HG03565 (cell line): Measurements from ENCODE around the gene SNX32.

Experiments used
- ATAC-seq: cut with Tn5 transposase; IDR thresholded peaks from one replicate; pipeline ENCODE4 v1.9.1; 2021; ENCODE audit warnings: mild to moderate bottlenecking, moderate library complexity; ENCODE audit not compliant: unreplicated experiment

SNX32 gene

DNA sequence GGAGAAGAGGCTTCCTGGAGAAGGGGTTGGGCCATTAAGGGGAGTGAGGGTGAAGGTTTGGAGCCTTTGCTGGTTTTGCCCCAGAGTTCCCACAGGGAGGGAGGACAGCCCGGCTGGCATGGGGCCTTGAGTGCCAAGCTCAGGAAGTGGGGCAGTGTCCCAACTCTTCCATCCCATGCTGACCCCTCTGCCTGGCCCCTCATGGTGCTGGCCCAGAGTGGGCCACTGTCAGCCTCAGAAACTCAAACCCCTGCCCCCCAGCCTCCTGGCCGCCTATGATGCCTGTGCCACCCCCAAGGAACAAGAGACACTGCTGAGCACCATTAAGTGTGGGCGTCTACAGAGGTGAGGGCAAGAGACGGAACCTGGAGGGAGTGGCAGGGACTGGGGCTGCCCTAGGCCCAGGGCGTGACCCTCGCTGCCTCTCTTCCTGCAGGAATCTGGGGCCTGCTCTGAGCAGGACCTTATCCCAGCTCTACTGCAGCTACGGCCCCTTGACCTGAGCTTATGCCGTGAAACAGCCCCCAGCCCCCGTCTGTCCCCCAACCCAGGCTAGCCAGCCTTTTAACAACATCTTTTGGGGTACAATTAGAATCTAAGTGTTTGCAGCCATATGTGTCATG is 31.9 kb downstream of the SNX32 start:
- ATAC-seq, result no peak

DNA sequence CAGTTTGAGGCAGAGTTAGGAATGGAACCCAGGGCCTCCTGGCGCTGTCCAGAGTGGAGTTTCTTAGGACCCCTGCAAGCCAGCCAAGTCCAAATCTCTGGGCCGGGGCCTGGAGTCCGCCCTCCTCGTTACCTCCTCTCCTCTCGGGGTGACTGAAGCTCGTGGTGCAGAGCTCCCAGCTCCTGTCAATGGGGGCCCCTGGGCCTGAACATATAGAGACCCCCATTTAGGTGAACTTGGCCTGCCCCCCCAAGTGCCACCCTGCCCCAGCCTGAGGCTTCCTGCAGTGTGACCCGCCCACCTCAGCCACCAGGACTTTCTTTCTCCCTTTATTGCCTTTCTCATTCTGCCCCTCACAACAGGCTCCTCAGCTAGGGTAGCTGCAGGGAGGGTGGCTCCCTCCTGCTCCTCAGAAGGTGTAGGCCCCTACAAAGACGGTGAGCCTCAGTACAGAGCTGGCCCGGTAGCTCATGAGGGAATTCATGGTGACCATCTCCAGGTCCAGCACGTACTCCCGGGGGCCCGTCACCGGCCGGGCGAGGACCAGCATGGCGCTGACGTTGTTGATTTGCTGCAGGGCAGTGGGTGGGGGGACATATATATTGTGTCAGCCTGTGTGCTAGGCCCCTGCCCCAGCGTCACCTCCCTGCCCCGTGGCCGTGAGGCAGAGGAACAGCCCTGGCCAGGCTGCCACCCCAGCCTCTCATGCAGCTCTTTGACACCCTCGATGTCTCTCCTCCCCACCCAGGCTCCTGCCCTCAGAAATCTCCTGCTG is 32.9 kb downstream of the SNX32 start:
- no peak for ATAC-seq

DNA sequence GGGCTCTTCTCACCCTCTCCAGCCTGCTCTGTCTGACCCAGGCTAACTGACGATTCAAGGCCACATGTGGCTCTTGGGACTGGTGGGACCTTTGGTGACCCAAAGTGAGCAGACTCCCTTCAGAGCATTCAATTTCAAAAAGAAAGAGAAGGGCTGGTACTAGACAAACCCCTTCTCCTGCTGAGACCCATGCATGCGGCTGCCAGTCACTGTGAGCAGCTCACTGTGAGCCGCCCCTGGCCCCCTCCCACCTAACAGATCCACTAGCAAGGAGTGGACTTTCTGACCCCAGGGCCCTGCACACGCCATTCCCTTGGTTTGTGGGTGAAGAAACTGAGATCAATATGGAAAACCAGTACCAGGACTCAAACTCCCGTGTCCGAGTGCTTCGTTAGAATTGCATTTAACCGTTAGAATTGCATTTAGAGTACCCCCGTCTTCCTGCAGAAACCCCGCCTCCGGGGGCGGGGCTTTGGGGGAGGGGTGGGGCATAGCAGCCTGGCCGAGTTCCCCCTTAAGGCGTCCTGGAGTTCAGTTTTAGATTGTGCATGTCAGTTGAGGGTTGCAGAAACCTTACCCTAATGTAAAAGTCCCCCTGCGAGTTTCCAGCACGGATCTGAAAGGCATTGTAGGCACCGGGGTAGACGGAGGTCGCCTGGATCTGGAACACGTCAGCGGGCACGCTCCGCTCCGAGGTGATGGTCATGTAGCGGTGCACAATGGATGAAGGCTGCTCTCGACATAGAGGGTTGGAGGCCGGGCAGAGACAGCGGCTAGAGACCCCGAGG is 33.7 kb downstream of the SNX32 start:
- ATAC-seq, result no peak

DNA sequence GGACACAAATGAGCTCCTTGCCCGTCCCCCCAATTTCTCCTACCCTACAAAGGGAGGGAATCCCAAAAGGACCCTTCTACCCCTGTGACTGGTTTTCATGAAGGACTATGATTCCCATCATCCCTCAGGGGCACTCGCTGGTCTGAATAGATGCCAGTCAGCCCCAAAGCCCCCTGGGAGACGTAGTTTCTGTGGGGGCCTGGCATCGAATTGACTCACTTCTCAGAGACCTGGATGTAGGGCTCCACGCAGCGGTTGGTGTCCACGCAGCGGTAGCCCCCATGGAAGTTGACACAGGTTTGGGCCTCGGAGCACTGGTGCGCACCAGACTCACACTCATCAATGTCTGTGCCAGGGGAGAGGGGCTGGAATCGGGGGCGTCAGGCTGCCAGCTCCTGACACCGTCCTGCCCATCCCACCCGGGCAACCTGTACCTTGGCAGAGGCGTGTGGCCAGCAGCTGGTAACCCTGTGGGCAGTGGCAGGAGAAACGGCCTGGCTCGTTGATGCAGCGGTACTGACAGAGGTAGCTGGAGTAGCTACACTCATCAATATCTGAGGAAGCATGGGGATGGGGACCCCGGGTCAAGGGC is 34.4 kb downstream of the SNX32 start:
- no peak for ATAC-seq

DNA sequence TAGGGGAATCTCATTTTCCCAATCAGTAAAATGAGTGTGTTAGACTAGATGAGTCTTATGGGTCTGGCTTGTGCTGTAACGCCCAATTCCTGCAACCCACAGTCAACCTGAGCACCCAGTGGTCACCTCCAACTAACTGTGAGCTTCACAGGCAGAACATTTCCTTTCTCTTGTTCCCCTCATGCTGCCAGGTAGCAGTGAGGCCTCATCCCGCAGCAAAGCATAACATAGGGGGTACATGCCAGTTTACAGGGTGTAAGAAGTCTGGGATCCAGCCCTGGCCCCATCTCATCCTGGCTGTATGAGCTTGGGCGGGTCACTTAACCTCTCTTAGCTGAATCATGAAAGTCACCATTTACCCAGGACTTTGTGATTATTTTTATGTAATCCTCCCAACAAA is 35.1 kb downstream of the SNX32 start:
- ATAC-seq, result no peak

DNA sequence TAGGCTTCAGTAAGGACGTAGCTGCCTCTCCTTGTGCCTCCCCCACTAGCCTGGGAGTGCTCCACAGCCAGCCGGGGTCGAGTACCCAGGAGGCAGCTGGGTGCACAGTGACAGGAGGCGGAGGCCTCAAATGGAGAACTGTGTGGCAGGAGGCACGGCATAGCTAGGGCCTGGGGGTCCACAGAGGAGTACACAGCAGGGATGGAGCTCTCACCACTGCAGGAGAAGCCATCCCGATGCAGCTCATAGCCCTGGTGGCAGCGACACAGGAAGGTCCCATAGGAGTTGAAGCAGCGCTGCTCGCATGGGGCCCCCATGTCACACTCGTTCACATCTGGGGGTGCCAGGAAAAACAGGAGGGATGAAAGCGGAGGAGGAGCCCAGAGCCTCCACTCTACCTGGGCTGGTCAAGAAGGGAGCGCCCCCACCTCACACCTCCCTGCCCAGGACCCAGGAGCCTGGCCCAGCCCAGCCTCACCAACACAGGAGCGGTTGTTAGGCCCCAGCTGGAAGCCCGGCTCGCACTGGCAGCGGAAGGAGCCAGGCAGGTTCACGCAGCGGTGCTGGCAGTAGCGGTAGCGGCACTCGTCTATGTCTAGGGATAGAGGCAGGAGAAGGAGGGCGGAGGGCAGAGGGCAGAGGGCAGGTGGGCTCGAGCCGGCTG is 36.0 kb downstream of the SNX32 start:
- ATAC-seq, result no peak

DNA sequence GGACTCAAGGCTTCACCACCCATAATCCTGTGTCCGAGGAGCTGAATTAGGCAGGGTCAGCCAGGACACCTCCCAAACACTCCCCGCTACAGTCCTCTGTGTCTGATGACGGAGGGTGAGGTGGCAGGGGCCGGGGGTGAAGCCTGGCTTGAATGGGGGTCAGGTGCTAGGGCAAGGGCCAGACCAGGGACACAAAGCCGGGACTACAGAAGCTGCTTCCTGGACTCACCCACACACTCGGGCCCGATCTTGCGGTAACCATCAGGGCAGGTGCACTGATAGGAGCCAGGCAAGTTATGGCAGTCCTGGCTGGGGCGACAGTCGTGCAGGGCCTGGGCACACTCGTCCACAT is 36.5 kb downstream of the SNX32 start:
- no peak for ATAC-seq

DNA sequence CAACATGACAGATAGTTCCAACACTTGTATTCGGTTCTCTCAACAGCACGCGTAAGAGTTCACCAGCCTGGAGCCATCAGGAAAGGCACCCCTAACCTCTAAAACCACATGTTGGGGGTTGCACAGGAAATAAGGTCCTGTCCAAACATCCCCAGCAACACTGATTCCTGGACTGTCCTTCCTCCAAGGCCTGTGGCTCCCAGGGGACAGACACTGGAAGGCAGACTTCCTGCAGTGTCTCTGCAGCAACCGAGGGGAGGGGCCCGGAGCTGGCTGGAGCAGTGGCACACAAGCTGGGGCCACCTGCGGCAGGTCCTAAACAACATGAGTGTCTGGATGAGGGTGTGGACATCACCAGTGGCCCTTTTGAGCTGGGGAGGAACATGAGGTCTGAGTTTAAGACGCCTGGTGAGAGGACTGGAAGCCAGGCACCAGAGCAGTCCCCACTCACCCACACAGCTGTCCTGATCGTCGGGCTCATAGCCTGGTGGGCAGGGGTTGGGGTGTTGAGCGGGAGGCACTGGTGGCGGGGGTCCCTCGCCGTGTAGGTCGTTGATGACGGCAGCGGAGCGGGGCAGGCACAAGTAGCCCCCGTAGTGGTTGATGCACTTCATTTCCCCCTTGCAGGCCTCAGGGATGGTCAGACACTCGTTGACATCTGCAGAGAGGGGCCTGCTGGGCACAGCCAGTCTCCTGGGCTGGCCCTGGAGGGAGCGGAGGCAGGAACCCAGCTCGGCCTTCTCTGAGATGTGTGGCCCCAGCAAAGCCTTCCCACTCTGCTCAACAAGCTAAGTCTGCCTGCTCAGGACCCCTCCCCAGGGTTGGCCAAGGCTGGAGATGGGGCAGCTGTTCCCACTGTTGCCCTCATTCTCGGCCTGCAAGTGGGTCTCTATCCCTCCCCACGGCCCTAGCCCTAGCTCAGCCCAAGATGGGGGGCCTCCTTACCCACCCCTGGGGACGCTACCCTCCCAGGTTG is 37.2 kb downstream of the SNX32 start:
- ATAC-seq, result no peak

DNA sequence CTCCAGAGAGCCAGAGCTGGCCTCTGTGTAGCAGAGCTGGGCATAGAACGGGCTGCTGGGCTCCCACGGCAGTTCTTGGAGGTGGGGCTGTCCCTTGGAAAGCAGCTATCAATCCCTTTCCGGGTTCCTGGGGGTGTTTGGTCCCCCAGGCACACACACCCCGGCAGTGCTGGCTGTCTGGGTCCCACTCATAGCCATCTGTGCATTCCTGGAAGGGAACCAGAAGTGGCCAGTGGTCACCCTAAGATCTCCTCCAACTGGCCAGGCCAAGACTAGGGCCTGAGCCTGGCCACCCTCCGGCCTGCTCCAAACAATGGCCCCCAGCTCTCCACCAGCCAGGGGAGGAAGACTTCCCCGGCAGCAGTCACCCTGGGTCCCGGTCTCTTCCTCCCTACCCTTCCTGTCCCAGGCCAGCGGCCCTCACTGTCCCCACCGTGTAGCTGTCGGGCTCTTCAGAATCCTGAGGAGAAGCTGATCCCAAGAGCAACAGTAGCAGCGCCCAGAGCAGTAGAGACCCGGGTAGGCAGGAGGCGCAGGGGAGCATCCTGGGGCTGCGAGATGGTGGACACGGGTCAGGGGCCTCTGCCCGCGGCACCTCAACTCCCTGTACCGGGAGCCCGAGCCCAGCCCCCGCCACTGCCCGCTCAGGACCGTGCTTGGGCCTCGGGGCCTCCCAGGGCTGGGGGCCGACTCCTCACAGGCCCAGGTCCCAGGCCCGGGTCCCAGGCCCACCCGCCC is 38.2 kb downstream of the SNX32 start:
- ATAC-seq, result no peak

DNA sequence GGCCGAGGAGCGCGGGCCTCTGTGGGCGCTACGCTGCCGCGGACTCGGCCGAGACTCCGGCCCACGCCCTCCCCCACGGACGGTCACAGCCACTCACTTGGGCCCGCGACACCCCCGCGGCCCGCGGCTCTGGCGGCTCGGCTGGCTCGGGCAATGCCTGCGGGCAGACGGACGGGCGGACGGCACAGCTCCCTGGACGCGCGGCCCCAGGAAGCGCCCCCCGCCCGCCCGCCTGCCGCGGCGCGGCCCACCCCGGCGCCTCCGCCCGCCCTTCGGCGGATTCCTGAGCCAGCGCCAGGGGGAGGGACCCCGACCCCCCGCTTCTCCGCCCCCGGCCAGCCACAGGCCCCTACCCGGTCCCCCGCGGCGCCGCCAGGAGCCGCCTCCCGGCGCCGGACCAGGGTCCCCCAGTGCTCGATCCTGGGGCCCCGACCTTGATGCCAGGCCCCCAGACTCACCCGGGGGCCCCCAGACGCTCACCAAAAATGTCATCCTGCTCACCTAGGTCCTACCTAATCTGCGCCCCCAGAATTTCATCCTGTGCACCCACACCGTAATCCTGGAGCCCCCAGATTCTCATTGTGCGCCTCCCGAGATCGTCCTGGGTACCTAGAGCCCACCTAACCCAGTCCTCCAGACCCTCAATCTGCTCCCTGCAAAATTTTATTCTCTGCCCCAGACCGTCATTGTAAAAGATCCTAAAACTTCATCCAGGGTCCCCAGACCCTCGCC is 39.0 kb downstream of the SNX32 start, which contains the start of gene EFEMP2:
Gene EFEMP2, minus strand, starts transcription at position 215 of the 732 bp plus-strand sequence. CDS start 446 bp downstream, outside the sequence.
- no peak for ATAC-seq

DNA sequence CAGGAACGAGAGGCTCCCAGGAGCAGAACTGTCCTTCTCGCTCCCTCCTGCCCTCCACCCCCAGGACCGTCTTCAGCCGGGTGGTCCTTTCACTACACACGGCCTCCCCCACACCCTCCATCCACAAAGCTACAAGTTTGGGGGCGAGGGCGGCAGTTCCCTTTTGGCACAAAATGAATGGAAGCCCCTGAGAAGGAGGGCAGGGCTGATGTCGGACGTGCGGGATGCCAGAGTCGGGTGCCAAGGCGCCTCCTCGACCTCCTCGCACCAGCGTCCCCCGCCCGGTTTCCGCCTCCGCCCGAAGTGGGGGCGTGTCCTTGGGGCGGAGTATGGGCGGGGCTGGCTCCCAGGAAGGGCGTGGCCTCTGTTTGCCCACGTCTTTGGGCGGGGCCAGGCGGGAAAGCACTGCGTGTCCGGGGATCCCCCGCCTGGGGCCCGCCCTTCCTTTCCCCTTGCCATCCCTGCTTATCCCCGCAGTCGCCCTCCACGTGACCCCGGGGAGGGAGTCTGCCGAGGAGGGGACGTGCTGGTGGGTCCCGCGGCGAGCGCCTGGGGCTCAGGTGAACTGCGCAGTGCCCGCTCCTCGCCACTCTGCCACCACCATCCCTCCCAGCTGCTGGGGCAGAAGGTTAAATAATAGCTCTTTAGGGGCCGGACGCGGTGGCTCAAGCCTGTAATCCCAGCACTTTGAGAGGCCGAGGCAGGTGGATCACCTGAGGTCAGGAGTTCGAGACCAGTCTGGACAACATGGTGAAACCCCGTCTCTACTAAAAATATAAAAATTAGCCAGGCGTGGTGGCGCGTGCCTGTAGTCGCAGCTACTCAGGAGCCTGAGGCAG is 39.8 kb downstream of the SNX32 start:
- peak; percentile 74 for ATAC-seq

DNA sequence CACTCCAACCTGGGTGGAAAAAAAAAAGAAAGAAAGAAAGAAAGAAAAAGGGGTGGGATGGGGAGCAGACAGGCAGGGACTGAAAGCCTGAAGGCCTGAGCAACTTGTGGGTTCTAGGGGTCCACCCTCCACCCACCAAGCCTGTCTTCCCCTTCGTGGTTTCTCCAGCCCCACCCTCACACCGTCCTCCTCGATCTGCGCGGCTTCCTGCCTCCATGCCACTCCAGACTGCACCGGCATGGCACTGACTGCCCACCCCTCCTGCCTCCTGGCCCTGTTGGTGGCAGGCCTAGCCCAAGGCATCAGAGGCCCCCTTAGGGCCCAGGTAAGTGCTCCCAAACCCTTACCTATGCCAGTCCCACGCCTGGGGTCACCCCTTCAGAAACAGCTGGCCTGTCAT is 45.9 kb downstream of the SNX32 start, which contains the start of gene CTSW:
Gene CTSW, plus strand, starts transcription at position 221 of the 400 bp plus-strand sequence. Its CDS starts 18 bp downstream, at position 239.
- no peak for ATAC-seq

DNA sequence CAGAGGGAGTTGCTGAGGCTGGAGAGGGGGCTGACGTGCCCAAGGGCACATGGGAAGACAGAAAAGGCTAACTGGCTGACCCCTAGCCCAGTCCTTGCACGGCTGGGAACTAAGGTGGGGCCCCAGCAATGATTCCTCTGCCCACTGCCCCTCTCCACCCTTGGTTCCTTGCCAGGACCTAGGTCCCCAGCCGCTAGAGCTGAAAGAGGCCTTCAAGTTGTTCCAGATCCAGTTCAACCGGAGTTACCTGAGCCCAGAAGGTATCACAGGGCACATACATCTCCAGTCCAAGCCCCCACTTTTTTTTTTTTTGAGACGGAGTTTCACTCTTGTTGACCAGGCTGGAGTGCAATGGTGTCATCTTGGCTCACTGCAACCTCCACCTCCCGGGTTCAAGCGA is 46.3 kb downstream of the SNX32 start:
- ATAC-seq, result no peak

DNA sequence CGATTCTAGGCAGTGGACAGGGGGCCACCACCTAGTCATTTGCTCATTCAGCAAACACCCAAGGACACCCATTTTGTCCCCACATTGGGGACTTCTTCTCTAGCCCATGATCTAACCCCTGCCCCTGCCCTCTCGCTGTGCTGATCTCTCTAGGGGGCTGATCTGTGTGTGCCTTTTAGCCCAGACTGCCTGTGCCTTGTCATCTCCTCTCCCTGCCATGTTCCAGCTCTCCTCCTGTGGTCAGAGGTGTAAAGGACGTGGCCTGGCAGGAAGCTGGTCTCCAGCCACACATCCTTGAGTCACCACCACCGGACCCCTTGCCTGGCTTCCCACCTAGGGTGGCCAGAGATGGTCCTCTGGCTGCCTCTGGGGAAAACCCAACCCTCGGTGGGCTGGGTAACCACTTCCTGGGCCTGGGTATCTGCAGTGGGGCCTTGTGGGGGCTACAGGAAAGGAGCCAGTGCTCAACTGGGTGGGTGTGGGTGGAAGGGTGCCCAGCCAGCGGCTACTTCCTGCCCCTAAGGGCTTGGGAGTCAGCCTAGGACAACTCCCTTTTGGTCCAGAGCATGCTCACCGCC is 47.2 kb downstream of the SNX32 start:
- ATAC-seq, result no peak

DNA sequence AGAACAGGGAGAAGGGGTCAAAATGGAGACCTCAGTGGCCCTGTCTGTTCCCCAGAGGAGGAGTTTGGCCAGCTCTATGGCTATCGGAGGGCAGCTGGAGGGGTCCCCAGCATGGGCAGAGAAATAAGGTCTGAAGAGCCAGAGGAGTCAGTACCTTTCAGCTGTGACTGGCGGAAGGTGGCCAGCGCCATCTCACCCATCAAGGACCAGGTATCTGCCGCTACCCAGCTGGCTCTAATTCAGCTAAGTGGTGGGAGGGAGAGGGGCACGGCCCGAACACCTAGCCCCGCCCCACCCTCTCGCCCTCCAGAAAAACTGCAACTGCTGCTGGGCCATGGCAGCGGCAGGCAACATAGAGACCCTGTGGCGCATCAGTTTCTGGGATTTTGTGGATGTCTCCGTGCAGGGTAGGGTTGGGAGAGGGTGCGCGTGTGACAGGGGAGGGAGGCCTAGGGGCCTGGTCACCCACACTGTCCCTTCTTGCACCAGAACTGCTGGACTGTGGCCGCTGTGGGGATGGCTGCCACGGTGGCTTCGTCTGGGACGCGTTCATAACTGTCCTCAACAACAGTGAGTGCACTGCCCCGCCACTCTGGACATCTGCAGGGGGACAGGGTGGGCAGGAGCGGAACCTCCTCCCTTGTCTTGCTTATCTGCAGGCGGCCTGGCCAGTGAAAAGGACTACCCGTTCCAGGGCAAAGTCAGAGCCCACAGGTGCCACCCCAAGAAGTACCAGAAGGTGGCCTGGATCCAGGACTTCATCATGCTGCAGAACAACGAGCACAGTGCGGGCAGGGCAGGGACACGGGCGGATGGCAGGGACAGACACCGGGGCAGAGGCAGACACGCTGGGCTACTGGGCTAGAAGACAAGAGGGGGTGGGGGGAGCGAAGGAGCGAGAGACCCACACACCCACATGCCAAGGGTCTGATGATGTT is 48.6 kb downstream of the SNX32 start:
- no peak for ATAC-seq
